ENCODE results near the gene CES3. TPM values are rescaled to one million over a fixed set of nuclear protein-coding genes. Genes with fewer than 3 reads are reported as not detected.

Gene CES3
- total RNA-seq, 1 experiment from 2014 or later = 0.64 TPM

- no peaks in the 10 kb centered on the region for H3K9me3 Mint-ChIP-seq (ENCODE audit: low read depth, unreplicated experiment)
- DNase-seq = no peak
- CTCF ChIA-PET = no interaction called here
- no peaks in the 10 kb centered on the region for H3K27me3 Mint-ChIP-seq (ENCODE audit: unreplicated experiment)
- BruUV-seq (replicated peaks) = no TSS peak
- no peak overlapping the region for H3K27ac Mint-ChIP-seq (ENCODE audit: unreplicated experiment)
- TF ChIP-seq CTCF (IDR thresholded peaks at IDR 0.05; ENCODE audit: unreplicated experiment) = no peak
- peaks cover 40% of the 10 kb centered on the region for H3K4me1 Mint-ChIP-seq (ENCODE audit: low read depth, unreplicated experiment)
- intact Hi-C loops (cut with micrococcal nuclease; ENCODE audit: unreplicated experiment) = no loop called here
- H3K4me3 Mint-ChIP-seq (ENCODE audit: low read depth, unreplicated experiment) = no peak overlapping the region
- peaks cover 5% of the 10 kb centered on the region for H3K36me3 Mint-ChIP-seq (ENCODE audit: insufficient read depth, unreplicated experiment)
Measured at GRCh38 chr16:67023689-67024088, 62.6 kb downstream of the CES3 start.

Other genes starting within 250 kb of the CES3 start
- gene DYNC1LI2, start 209.7 kb upstream of the CES3 start, total RNA-seq (2022) = 152 and 163 TPM in 2 replicates
- 0.29 and 0.59 TPM in 2 replicates for gene TERB1, start 159.7 kb upstream of the CES3 start, total RNA-seq (2022)
- 79.4 and 84.5 TPM in 2 replicates for gene NAE1, start 130.3 kb upstream of the CES3 start, total RNA-seq (2022)
- not detected in 2 replicates for gene CA7, start 116.9 kb upstream of the CES3 start, total RNA-seq (2022)
- gene PDP2, start 80.8 kb upstream of the CES3 start, total RNA-seq (2022) = 25.0 and 27.2 TPM in 2 replicates
- not detected in 2 replicates for gene CDH16, start 42.4 kb upstream of the CES3 start, total RNA-seq (2022)
- gene RRAD, start 35.7 kb upstream of the CES3 start, total RNA-seq (2022) = 1.3 and 2.2 TPM in 2 replicates
- gene CIAO2B, start 26.9 kb upstream of the CES3 start, total RNA-seq (2022) = 121 and 126 TPM in 2 replicates
- gene CES2, start 25.8 kb upstream of the CES3 start, total RNA-seq (2022) = 58.7 and 61.1 TPM in 2 replicates
- gene CES4A, start 27.3 kb downstream of the CES3 start, total RNA-seq (2022) = not detected in 2 replicates
- gene CBFB, start 67.9 kb downstream of the CES3 start, total RNA-seq (2022) = 116 and 131 TPM in 2 replicates
- gene PHAF1, start 148.7 kb downstream of the CES3 start, total RNA-seq (2022) = 21.4 and 21.9 TPM in 2 replicates
- 6.8 and 8.0 TPM in 2 replicates for gene B3GNT9, start 189.7 kb downstream of the CES3 start, total RNA-seq (2022)
- gene TRADD, start 198.6 kb downstream of the CES3 start, total RNA-seq (2022) = 34.9 and 42.7 TPM in 2 replicates
- gene FBXL8, start 198.7 kb downstream of the CES3 start, total RNA-seq (2022) = 32.0 and 36.6 TPM in 2 replicates
- gene HSF4, start 203.5 kb downstream of the CES3 start, total RNA-seq (2022) = 57.1 and 60.7 TPM in 2 replicates
- 33.5 and 35.7 TPM in 2 replicates for gene NOL3, start 209.3 kb downstream of the CES3 start, total RNA-seq (2022)
- gene MATCAP1, start 222.7 kb downstream of the CES3 start, total RNA-seq (2022) = 33.1 and 36.5 TPM in 2 replicates
- 0.31 and 1.2 TPM in 2 replicates for gene EXOC3L1, start 228.9 kb downstream of the CES3 start, total RNA-seq (2022)
- gene E2F4, start 230.9 kb downstream of the CES3 start, total RNA-seq (2022) = 95.3 and 101 TPM in 2 replicates
- 31.9 and 43.2 TPM in 2 replicates for gene ELMO3, start 237.9 kb downstream of the CES3 start, total RNA-seq (2022)